NCI-H526 treated with DMSO at 0.1 percent for 48 hours (cell line): Measurements from ENCODE around the gene MAB21L3.
A peak's percentile ranks its signal among the peaks of the same experiment; 100 is the strongest.

Source experiments
- DNase-seq: peaks from one replicate; lab custom pipeline; 2025; lab: John Stamatoyannopoulos, UW

Gene MAB21L3

DNA sequence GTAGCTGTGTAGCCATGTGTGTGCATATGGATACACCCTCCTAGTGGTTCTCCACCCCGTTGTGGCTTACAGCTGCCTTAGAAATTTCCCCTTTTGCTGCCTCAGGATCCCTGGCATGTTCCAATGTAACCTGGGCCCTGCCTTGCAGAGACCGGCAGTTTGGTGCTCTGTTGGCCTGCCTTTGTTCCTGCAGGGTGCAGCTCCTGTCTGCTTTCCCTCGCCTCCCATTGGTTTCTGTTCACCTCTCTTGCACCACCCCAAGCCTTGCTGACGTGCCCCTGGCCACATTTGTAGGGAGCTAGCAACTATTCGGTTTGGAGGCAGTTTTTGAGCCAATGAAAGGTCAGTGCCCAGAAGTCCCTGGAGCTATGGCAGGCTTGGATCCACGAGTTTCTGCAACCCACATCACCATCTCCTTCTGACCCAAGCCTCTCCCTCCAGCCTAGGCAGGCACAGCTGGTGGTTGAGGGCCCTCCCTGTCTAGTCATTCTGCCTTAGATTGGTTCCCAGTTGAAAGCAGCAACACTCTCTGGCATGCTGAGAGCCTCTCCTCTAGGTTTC, 54.9 kb downstream of the MAB21L3 start:
- no peak for DNase-seq

GRCh38 chr1:116166655-116167054, 55.5 kb downstream of the MAB21L3 start:
- DNase-seq, result no peak

- DNase-seq, result no peak
Observed at GRCh38 chr1:116167625-116168276, 56.6 kb downstream of the MAB21L3 start.

DNA sequence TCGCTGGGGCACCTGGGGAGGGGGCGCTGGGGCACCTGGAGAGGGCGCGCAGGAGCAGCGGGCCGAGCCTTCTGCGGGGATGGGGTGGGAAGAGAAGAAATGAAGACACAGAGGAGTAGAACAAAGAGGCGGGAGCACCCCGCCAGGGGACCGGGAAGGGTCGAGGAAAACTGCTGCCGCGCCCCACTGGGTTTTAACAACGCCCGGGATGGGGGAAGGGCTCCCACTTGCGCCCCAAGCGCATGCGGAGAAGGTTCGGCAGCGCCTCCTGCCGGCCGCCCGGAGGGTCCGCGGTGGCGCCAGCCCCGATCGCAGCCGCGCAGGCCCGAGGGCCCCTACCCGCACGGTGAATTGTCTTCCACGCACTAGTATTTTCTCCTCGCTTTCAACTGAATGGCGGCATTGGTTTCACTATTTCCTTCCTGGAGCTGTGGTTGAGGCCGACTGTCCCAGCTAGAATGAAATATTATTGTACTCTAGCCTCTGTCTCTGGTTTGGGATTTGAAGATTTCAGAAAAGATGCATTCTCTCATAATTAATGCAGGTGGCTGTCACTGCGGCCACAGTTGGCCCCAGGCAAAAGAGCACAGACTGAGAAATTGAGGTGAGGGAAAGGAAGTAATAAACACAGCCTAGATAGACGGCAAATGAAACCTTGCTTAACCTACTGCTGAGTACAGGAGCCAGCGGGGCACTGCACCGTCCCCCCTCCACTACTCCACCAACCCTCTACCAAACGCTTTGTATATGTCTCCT, 57.3 kb downstream of the MAB21L3 start:
- peak; percentile 79 for DNase-seq

DNA sequence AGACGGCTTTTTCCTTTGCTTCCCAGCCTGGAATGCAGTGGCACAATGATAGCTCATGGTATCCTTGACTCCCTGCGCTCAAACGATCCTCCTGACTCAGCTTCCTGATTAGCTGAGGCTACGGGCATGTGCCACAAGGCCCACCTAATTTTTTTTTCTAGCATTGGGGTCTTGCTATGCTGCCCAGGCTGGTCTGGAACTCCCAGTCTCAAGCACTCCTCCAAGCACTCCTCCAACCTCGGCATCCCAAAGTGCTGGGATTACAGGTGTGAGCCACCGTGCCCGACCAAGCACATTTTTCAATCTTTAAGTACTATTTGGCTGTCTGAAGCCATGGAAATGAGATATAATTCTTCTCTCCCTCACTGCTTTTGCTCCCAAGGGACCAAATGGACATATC, 58.7 kb downstream of the MAB21L3 start:
- DNase-seq, result no peak

DNA sequence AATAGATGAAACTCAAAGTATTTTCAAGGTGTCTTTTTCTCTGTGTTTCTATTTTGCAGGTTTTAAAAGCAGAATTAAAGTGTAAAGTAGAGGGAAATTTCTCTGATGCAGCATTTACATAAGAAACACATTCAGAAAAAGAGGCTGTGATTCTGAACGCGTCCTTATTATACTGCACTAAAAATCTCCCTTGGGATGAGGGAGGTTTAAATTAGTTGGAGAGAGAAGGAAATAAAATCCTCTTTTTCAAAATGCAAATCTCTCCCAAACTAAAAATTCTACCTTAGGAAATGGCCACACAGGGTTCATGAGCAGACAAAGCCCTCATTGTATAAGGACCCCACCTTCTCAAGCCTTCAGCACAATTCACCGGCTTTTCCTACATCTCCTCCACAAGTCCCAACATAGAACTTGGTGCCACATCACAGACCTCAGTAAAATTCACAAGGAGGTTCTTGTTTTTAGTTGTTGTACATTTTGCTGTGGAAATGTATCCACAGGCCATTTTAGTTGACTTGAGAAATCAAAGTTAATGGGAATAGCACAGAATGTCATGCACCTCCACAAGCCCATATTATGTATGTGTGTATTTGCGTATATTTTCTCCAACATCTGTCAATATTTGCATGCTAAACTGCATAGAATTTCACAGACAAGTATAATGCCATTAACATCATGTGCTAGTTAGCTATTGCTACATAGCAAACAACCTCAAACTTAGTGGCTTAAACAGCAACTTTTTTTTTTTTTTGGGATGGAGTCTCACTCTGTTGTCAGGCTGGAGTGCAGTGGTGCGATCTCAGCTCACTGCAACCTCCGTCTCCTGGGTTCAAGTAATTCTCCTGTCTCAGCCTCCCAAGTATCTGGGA, 59.8 kb downstream of the MAB21L3 start:
- DNase-seq, result peak; percentile 99

DNA sequence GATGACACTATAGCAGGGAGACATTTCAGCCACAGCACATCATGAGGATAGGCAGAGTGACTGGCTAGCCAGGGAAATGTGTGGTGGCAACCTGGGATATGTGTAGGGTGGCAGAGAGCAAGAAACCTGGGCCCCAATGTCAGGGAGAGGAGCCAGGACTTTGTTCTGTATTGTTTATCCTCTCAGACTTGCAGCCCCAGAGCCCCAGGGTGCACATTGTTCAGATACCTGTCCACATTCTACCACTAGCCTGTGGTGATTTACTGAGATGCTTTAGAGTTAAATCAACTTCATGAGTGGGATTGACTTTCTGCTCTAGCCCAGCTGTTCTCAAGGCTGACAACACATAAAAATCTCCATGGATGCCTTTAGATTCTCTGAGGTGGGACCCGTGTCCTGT, 61.5 kb downstream of the MAB21L3 start:
- DNase-seq, result no peak

- DNase-seq, result no peak
Observed at GRCh38 chr1:116175611-116176010, 64.4 kb downstream of the MAB21L3 start.

- no peak for DNase-seq
Observed at GRCh38 chr1:116176306-116176789, 65.1 kb downstream of the MAB21L3 start.

DNA sequence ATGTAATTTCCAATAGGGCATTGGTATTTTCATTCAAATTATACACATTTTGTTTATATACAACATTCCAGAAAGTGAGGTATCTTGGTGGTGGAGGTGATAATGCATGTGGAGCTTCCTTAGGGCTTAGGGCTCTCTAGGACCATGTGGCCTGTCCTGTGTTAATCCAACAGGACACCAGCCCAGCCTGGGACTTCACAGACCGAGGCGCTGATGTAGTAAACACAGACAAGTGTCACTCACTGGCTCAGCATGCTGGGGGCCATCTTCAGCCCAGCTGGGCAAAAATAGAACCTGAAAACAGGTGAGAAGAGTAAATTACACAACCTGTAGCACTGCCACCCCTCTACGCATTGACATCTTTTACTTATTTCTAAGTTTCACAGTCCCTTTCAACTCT, 66.7 kb downstream of the MAB21L3 start:
- DNase-seq, result no peak

- peak; percentile 81 for DNase-seq
Observed at GRCh38 chr1:116178837-116179236, 67.6 kb downstream of the MAB21L3 start.

GRCh38 chr1:116179419-116179818, 68.2 kb downstream of the MAB21L3 start:
- DNase-seq, result no peak

DNA sequence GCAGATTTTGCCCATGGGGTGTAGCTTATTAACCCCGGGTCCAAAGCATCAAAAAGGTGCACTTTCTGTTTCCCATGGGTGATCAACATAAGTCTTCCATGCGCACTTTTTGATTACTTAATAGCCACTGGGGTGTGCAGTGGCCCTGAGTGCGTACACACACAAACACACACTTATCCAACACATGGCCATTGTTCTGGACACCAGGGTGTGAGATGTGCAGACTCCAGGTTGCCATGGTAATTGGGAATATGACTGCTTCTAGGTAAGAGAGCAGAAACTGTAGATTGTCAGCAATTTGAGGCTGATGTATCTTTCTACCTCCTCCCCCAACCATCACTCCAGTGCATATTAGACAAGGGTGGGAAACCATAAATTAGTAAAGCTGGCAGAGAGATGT, 68.8 kb downstream of the MAB21L3 start:
- no peak for DNase-seq

DNA sequence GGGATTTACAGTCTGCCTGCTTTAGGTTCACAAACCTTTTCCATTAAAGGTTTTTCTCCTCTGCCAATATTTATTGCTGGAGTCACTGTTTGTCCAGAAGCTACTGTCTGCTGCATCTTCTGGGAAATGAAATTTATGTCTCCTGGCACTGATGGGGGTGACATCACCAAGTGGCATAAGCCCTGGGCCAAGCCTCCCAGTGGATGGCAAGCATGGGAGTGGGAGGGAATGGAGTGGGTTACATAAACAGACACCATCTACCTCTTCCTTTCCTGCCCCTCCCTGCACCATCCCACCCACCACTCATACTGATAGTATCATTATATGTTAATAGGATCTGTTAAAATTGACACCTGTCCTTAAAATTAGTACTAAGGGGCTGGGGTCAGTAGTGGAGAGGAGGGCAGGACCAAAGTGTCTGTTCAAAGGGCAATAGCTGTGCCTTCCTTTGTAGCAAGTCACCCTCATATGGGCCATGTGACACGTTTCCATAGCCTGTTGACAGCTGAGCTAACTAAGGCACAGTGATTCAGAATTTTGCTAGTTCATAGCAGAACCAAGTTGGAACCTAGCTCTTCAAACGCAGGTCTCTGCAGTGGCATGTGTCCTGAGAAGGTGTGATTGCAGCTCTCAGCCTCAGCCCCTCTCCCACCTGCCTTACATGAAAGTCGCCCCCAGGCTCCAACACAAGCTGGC, 71.0 kb downstream of the MAB21L3 start:
- no peak for DNase-seq
